Breast epithelium (tissue), 4 donors: ENCODE results near the gene CTDSPL. TPM values are rescaled to one million over a fixed set of nuclear protein-coding genes. Genes with fewer than 3 reads are reported as not detected.
"Not testable (repeated sequence)": the region's sequence is repeated elsewhere in the genome, so short reads cannot be mapped to it uniquely, and the experiment has no call there.

ENCODE experiments used
- DNase-seq, 2 donors: peaks; one replicate each; pipeline ENCODE4 v3.0.0-alpha.2; 2019; ENCODE audit warnings: low spot score in 2 of 2
- H3K27ac ChIP-seq, 2 donors: fragments of 200-600 bp; sonication (generic) in 1 of 2; one replicate each; pipeline ENCODE4 v1.5.1; 2016 to 2019; ENCODE audit warnings: mild to moderate bottlenecking in 1 of 2
- H3K27me3 ChIP-seq, 2 donors: fragments of 200-600 bp; sonication (generic) in 1 of 2; one replicate each; pipeline versions ENCODE4 v1.5.1 to v1.6.0; 2017 to 2019; ENCODE audit warnings: control low read depth in 1 of 2, mild to moderate bottlenecking in 1 of 2
- H3K36me3 ChIP-seq: fragments of 200-600 bp; one replicate; pipeline ENCODE4 v1.5.1; 2019
- H3K4me1 ChIP-seq, 2 donors: fragments of 200-600 bp; sonication (generic); one replicate each; pipeline ENCODE4 v1.5.1; 2016 to 2019; ENCODE audit warnings: control low read depth in 1 of 2
- H3K4me3 ChIP-seq, 3 donors: fragments of 200-600 bp; sonication (generic); 1 replicate in 2 of 3; 2 replicates in 1 of 3; pipeline ENCODE4 v1.5.1; 2016 to 2019; ENCODE audit warnings: mild to moderate bottlenecking in 3 of 3, moderate library complexity in 2 of 3
- H3K9me3 ChIP-seq, 2 donors: fragments of 200-600 bp; sonication (generic) in 1 of 2; one replicate each; pipeline ENCODE4 v1.5.1; 2016 to 2019; ENCODE audit warnings: control low read depth in 1 of 2
- CTCF ChIP-seq, 3 donors: fragments of 450-650 bp; IDR thresholded peaks; one replicate each; pipeline ENCODE4 v1.5.1; 2016 to 2017; ENCODE audit warnings: antibody characterized with exemption in 3 of 3, mild to moderate bottlenecking in 3 of 3, moderate library complexity in 3 of 3
- POLR2A ChIP-seq: fragments of 450-650 bp; IDR thresholded peaks from one replicate; pipeline ENCODE4 v1.6.1; 2016; ENCODE audit warnings: antibody characterized with exemption, mild to moderate bottlenecking, moderate library complexity
- POLR2AphosphoS5 ChIP-seq, 3 donors: sonication (generic); formaldehyde crosslinking; IDR thresholded peaks; one replicate each; pipeline ENCODE4 v1.6.1; 2017; ENCODE audit warnings: antibody characterized with exemption in 3 of 3
- intact Hi-C: fragments of 100-400 bp; cut with DNase I; formaldehyde crosslinking; loops from one replicate; pipeline ENCODE4 v1.15.1; 2023; ENCODE audit warnings: low total_unique reads
- total RNA-seq, 3 donors: library from RNA; depleted of rRNA; stranded (reverse); fragments of >200 nt; gene quantifications; one replicate each; pipeline ENCODE4 v1.1.0, GENCODE V29; 2016

Gene CTDSPL
- total RNA-seq, 3 donors from 2014 or later = 40.0 to 80.8 (median 63.1) TPM

GRCh38 chr3:38030126-38031021, 168.7 kb downstream of the CTDSPL start:
- H3K27me3 ChIP-seq = no peaks in the 10 kb centered on the region
- peak overlapping the region; percentile 82 to 89 for H3K27ac ChIP-seq
- H3K4me1 ChIP-seq = peaks cover 7 to 29% of the 10 kb centered on the region in 2 donors
- no peaks in the 10 kb centered on the region for H3K9me3 ChIP-seq
- intact Hi-C loops = no loop called here
- H3K36me3 ChIP-seq = no peaks in the 10 kb centered on the region
- TF ChIP-seq CTCF (IDR thresholded peaks at IDR 0.05) (no peak), POLR2A (no peak), POLR2AphosphoS5 (IDR thresholded peaks at IDR 0.05) (no peak)
- peak in 1 of 2 donors; percentile 43 for DNase-seq
- peak overlapping the region; percentile 60 to 82 (median 73) for H3K4me3 ChIP-seq

- H3K4me3 ChIP-seq = peak overlapping the region in 1 of 3 donors; percentile 7
- H3K36me3 ChIP-seq = no peaks in the 10 kb centered on the region
- peak; percentile 65 to 71 for DNase-seq
- H3K4me1 ChIP-seq = peaks cover 7 to 20% of the 10 kb centered on the region in 2 donors
- TF ChIP-seq CTCF (IDR thresholded peaks at IDR 0.05) = no peak
- no peak for TF ChIP-seq POLR2AphosphoS5 (IDR thresholded peaks at IDR 0.05)
- no peak for TF ChIP-seq POLR2A
- peak overlapping the region; percentile 82 to 89 for H3K27ac ChIP-seq
- H3K9me3 ChIP-seq = no peaks in the 10 kb centered on the region
- H3K27me3 ChIP-seq = no peaks in the 10 kb centered on the region
- intact Hi-C loops = no loop called here
Observed at GRCh38 chr3:38031022-38031994, 169.6 kb downstream of the CTDSPL start.

- no peaks in the 10 kb centered on the region for H3K9me3 ChIP-seq
- TF ChIP-seq CTCF (IDR thresholded peaks at IDR 0.05) (no peak), POLR2A (no peak), POLR2AphosphoS5 (IDR thresholded peaks at IDR 0.05) (no peak)
- no peak overlapping the region for H3K4me3 ChIP-seq
- no peak overlapping the region for H3K27ac ChIP-seq
- H3K27me3 ChIP-seq = no peaks in the 10 kb centered on the region
- no peaks in the 10 kb centered on the region for H3K36me3 ChIP-seq
- H3K4me1 ChIP-seq = peaks cover 7 to 17% of the 10 kb centered on the region in 2 donors
- intact Hi-C loops = no loop called here
- no peak for DNase-seq
Observed at GRCh38 chr3:38032328-38032865, 170.7 kb downstream of the CTDSPL start.

- peaks cover 7 to 17% of the 10 kb centered on the region in 2 donors for H3K4me1 ChIP-seq
- H3K27me3 ChIP-seq, DNase-seq, H3K27ac ChIP-seq, intact Hi-C loops, H3K4me3 ChIP-seq, H3K9me3 ChIP-seq, H3K36me3 ChIP-seq: not testable (repeated sequence)
Observed at GRCh38 chr3:38033586-38033985, 171.9 kb downstream of the CTDSPL start.

Other genes with a start within 250 kb of the CTDSPL start
- 10 to 100 TPM; 11.0 to 17.4 (median 15.4) TPM for gene VILL, start 128.9 kb downstream of the CTDSPL start, total RNA-seq
- 10 to 100 TPM; 17.0 to 36.2 (median 23.4) TPM for gene PLCD1, start 167.8 kb downstream of the CTDSPL start, total RNA-seq
- gene DLEC1, start 177.3 kb downstream of the CTDSPL start, total RNA-seq = 1 to 10 TPM in 2 of 3 donors, under 1 TPM in 1; 0.98 to 2.0 (median 1.1) TPM